Epithelial cell of proximal tubule (primary cell): ENCODE measurements around the gene COPS9. TPM values are rescaled to one million over a fixed set of nuclear protein-coding genes. Genes with fewer than 3 reads are reported as not detected.
A peak's percentile ranks its signal among the peaks of the same experiment; 100 is the strongest.

Experiments
- DNase-seq: peaks from one replicate; pipeline ENCODE4 v3.0.0-alpha.2; 2011; ENCODE audit warnings: low read depth
- H3K4me3 ChIP-seq: 2 replicates; pipeline ENCODE4 v1.5.1; 2011; ENCODE audit warnings: low read depth, mild to moderate bottlenecking, low read length
- total RNA-seq: library from RNA; depleted of rRNA; stranded (reverse); fragments of >200 nt; gene quantifications from 2 replicates; pipeline ENCODE4 v1.2.3, GENCODE V29; 2015
- TF ChIP-seq, protein P1 (sequence below): conservative IDR thresholded peaks from 2 replicates; pipeline ENCODE4 v1.5.1; 2012; ENCODE audit warnings: low read depth, mild to moderate bottlenecking, low read length

COPS9 gene
- total RNA-seq, 1 donor from 2014 or later, result 274 TPM

DNA sequence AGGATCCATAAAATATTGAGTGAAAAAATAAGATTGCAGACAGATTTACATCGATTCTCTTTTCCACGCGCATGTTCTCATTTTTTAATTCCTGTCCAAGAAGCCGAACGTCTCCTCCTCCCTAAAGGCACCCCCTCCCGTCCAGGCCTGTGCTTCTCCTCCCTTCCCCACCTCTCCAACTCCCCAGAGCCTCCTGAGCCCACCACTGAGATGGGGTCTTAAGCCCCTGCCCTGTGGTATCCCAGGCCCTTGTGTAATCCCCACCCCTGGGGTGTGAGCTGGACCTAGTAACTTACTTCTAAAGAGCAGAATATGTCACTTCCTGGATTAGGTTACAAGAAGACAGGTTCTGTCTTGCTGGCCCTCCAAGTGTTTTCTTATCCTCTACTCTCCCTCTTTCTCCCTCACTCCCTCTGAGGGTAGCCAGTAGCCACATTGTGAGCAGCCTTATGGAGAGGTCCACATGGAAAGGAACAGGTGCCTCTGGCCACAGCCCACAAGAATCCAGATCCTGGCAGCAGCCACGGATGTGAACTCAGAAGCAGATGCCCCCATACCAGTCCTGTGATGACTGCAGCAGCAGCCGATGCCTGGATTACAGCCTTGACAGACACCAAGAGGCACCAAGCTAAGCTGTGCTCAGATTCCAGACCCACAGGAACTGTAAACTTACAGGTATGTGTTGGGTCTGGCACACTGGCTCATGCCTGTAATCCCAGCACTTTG is 44.0 kb upstream of the COPS9 start:
- H3K4me3 ChIP-seq, result no peak overlapping the region
- DNase-seq, result no peak
- TF ChIP-seq, protein P1, sequence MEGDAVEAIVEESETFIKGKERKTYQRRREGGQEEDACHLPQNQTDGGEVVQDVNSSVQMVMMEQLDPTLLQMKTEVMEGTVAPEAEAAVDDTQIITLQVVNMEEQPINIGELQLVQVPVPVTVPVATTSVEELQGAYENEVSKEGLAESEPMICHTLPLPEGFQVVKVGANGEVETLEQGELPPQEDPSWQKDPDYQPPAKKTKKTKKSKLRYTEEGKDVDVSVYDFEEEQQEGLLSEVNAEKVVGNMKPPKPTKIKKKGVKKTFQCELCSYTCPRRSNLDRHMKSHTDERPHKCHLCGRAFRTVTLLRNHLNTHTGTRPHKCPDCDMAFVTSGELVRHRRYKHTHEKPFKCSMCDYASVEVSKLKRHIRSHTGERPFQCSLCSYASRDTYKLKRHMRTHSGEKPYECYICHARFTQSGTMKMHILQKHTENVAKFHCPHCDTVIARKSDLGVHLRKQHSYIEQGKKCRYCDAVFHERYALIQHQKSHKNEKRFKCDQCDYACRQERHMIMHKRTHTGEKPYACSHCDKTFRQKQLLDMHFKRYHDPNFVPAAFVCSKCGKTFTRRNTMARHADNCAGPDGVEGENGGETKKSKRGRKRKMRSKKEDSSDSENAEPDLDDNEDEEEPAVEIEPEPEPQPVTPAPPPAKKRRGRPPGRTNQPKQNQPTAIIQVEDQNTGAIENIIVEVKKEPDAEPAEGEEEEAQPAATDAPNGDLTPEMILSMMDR, result no peak

DNA sequence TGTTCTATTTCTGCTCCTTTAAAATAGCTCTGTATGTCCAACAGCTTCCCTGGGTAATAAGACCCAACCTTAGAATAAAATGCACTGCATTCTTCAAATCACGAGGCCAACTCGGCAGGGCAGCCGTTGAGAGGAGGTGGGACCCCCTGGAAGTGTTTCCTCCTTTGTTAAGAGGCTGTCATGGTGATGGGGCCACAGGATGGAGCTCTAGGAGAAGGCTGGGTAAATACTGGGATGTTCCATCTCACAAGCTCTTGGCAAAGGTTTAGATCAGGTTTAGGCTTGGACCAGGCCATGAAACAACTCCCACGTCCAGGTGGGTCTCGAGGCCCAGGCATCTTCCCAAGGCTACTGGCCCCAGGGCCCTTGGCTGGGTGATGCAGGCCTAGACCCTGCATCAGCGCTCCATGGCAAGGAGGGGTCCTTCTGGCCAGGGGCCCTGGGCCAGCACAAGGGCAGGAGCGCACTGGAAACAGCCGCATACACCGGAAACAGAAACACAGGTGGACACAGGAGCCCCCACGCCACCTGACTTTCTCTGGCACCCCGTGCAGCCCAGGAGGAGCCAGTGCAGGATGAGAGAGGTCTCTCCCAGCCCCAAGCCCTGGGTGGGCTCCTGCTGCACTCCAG is 43.2 kb upstream of the COPS9 start:
- DNase-seq, result no peak
- no peak overlapping the region for H3K4me3 ChIP-seq
- TF ChIP-seq, protein P1, result peak; percentile 5

DNA sequence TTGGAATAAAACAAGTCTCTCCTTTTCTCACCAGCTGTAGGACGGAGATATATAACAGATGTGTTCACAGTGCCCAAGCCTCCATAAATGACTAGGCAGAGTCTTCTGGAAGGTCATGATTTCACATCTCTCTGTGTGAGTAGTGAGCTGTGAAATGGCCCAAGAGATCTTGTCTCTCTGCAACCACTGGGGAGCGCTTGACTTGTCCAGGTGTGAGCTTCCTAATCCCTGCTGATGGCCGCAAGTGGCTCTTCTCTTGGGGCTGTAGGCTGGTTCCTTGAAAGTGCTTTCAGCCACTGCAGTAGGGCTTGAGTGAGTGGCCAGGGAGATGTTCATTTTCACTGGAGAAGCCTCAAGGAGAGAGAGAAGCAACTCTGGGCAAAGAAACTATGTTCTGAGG is 42.5 kb upstream of the COPS9 start:
- no peak overlapping the region for H3K4me3 ChIP-seq
- DNase-seq, result no peak
- TF ChIP-seq, protein P1, result no peak

DNA sequence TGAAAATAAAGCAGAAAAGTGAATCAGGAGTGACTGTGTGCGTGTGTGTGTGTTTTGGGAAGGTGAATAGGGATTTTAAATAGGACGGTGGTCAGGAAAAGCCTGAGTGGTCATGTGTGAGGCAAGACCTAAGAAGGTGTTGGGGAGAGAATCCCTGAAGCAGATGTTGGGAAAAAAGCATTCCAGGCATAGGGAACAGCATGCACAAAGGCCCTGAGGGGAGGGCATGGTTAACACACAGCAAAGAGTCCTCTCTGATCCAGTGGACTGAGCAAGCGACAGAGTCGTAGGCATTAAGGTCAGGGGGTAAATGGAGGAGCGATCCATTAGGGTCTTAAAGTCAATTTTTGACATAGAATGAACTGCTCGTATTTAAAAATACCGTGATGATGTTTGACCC is 38.4 kb upstream of the COPS9 start:
- H3K4me3 ChIP-seq, result no peak overlapping the region
- DNase-seq, result no peak
- TF ChIP-seq, protein P1, result no peak

DNA sequence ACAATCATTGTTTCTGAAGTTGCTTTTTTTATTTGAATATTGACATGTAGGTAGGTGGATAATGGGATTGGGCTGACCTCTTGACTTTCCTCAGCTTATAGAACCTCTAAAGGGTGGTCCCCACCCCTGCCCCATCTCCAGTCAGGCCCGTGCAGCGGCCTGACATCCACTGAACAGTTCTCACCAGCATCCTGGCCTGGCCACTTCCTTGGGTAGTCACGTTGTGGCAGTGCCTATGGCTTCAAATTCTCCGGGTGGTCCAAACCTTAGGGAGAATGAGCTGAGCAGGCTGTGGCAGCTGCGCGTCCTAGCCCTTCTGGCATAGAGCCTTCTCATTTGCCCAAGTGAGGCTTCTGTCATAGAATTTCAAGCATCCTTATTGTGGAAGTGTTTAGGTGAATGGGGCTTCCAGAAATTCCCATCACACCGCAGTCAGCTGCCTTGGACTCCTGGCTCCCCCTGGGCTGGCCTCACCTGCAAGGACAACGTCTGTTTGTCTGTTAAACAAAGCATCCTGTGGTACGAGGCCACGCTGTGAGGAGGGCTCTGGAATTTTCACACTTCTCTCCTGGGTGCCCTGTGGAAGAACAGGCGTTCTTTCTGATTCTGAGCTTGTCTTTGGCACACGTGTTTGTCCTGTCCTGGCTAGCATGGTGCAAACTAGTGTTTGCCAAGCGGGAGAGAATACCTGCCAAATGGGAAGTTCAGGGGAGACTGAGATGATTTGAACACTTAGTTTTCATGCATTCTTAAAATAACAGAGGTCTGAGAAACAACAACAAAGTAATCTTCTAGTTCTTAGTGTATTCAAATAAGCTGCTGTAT is 36.2 kb upstream of the COPS9 start:
- H3K4me3 ChIP-seq, result no peak overlapping the region
- DNase-seq, result no peak
- TF ChIP-seq, protein P1, result no peak

DNA sequence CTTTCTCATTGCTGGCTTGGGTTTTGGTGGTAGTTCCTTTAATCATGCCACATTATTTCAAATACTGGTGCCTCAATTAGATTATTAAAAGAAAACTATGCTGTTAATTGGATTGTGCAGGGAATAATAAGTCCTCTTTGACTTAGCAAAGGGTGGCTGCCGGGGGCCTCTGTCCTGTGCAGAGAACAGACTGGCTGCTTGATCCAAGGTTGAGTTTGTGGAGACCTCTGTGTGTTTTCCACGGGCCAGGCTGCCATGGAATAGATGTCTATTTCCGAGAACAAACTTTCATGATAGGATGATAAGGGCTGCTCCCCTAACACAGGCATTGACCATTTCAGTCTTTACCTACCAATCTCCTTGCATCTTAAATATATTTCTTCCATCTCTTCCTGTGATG is 34.8 kb upstream of the COPS9 start:
- TF ChIP-seq, protein P1, result no peak
- no peak overlapping the region for H3K4me3 ChIP-seq
- no peak for DNase-seq
